H54 (cell line): ENCODE results near the gene LTA.

ENCODE experiments used
- DNase-seq: peaks from one replicate; pipeline ENCODE4 v3.0.0; 2011; ENCODE audit warnings: low spot score, mixed read lengths; ENCODE audit not compliant: insufficient read length
- FAIRE-seq: peaks from 3 replicates; lab custom pipeline; 2011; peaks lifted over from hg19 to GRCh38; lab: Jason Lieb, UNC
- POLR2A ChIP-seq: IDR thresholded peaks from 2 replicates; pipeline ENCODE4 v1.6.1; 2011; ENCODE audit warnings: low read depth, mild to moderate bottlenecking, low read length

LTA gene

DNA sequence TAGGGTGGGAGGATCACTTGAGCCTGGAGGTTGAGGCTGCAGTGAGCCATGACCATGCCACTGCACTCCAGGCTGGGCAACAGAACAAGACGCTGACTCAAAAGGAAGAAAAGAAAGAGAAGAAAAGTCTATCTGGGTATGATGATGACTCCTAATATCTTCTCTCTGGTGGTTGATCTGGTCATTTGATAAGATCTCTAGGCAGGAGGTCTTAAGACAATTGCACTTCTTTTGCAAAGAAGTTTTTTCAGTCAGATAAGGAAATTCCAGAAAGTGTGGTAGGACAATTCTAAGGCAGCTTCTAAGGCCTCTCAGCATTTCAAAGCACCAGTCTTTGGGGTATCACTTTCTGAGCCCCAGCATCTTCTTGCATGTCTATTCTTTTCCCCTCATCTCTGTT is 35.2 kb downstream of the LTA start:
- TF ChIP-seq POLR2A = no peak
- DNase-seq = no peak
- FAIRE-seq = no peak

DNA sequence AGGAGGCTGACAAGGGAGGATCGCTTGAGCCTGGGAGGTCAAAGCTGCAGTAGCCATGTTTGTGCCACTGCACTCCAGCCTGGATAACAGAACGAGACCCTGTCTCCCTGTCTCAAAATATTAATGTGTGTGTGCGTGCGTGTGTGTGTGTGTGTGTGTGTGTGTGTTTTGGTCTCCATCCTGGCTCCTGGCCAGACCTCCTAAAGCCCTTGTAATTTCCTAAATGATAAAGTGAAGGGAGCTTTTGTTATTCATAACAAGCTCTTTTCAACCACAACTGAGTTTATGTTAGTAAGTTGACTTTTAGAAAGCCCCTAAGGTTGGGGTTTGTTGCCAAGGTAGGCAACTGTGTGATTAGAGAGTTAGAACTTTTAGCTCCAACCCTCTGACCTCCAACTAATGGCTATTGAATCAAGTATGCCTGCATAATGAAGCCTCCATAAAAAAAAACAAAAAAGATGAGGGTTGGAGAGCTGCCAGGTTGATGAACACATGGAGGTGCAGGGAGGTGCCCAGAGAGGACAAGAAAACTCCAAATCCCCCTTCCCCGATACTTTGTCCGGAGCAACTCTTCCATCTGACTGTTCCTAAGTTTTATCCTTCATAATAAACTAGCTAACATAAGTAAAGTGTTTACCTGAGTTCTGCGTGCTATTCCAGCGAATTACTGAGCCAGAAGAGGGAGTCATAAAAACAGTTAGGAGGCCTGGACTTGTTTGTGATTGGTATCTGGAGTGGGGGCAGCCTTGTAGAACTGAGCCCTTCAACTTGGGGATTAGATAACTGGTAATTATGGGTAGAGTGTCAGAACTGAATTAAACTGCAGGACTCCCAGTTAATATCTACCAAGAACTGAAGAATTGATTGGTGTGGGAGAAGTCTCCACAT is 37.7 kb downstream of the LTA start:
- DNase-seq = no peak
- FAIRE-seq = no peak
- TF ChIP-seq POLR2A = no peak

DNA sequence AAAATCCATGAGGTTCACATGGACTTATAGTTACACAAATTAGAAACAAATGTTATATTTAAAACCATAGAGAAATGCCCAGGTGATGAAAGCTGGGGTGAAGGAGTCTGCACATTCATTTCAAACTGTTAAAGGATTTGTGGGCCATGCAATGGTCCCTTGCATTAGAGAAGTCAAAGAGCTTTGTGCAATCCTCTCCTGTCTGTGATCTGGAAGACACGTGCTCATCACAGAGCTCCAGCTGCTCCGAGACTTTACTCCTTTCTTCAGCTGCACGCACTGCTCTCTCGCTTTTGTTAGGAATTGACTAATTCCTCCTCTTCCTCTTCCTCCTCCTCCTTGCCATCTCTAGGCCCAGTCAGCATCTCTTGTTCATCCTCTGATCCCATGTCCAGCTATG is 38.9 kb downstream of the LTA start:
- DNase-seq (no peak), FAIRE-seq (no peak)
- no peak for TF ChIP-seq POLR2A

DNA sequence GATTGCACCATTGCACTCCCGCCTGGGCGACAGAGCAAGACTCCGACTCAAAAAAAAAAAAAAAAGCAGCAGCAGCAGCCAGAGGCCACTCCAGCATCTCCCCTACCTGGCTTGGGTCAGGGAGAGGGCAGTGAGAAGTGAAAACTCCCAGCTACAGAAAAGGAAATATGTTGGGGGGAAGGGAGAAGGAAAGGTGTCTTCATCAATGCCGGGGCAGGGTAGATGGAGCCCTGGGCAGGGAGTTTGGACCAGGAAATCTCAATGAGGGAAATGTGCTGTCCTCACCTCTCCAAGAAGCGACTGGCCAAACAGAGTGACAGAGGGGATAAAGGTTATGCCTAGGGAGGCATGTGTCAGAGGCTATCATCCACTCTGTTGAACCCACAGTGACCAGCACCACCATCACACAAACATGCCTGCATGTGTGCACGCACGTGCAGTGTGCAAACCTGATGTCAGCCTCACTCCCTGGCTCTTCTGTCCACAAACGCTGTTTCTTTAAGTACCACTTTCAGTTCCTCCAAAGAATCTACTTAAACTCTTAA is 42.1 kb downstream of the LTA start:
- TF ChIP-seq POLR2A = no peak
- FAIRE-seq (no peak), DNase-seq (no peak)

DNA sequence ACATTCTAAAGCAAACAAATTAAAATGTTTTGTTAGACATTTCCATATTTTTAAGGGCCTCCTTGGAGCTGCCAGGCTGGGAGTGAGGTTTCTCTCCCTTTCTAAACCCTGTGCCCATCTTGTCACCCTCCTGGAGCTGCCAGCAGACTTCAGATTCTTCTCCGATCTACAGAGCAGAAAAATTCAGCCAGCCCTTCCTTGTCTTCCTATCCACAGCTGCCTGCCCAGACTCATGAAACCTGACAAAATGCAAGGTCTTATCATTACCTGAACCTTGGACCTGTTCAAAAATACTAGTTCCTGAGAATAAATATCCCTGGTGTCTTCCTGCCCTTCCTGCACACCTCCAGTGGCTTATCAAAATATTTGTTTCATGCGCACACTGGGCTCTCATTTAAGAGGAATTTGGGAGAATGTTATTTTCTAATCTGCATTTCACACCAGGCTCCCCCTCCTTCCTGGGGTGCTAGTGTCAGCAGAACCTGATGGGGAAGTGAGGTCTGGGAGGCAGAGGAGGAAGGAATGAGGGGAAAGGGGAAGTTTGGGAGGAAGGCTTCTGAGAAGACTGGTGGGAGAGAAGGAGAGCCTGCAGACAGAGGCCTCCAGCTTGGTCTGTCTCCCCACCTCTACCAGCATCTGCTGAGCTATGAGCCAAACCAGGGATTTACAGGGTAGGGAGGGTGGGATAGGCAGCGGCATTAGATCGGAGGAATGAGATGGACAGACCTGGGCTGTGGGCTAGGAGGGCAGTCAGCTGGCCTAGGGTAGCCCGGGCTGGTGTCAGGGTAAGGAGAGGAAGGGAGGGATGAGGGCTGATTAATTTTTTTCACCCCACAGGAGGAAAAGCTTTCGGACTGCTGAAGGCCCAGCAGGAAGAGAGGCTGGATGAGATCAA is 42.8 kb downstream of the LTA start, which contains the start of gene AIF1:
TSS of gene AIF1 (plus strand) at position 551 of the 895 bp plus-strand sequence. CDS start at position 647, 96 bp downstream.
- no peak for FAIRE-seq
- TF ChIP-seq POLR2A = no peak
- DNase-seq = no peak

DNA sequence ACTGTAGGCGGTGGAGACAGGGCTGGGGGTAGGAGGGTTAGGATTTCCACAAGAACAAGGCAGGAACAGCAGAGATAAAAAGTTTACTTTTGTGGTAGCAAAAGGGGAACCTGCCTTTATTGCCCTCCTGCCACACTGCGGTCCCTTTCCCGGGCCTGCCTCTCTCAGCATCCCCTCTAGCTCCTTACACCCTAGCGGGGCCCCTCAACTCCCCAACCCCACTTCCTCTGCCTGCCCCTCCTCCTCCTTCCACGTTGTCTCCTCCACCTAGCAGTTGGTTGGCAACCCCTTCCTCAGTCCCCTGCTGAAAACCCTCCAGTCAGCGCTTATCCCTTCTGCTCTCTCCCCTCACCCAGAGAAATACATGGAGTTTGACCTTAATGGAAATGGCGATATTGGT is 43.7 kb downstream of the LTA start:
- no peak for DNase-seq
- no peak for FAIRE-seq
- TF ChIP-seq POLR2A = no peak

DNA sequence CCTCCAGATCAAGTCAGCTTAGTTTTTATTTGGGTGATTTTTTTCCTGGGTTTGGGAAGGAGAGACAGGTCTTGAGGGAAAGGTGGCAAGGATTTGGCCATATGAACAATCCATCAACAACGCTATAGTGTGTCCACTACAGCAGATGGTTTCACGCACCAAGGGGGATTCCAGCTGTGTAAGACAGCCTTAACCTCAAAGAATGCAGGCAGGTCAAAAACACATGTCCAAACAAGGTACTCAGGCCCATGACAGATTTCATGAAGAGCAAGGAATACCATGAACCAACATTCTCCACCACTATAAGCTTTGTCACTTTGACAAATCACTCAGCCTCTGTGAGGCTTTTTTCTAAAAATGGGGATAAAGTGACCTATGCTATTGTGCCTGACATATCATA is 44.9 kb downstream of the LTA start:
- no peak for TF ChIP-seq POLR2A
- FAIRE-seq (no peak), DNase-seq (no peak)

DNA sequence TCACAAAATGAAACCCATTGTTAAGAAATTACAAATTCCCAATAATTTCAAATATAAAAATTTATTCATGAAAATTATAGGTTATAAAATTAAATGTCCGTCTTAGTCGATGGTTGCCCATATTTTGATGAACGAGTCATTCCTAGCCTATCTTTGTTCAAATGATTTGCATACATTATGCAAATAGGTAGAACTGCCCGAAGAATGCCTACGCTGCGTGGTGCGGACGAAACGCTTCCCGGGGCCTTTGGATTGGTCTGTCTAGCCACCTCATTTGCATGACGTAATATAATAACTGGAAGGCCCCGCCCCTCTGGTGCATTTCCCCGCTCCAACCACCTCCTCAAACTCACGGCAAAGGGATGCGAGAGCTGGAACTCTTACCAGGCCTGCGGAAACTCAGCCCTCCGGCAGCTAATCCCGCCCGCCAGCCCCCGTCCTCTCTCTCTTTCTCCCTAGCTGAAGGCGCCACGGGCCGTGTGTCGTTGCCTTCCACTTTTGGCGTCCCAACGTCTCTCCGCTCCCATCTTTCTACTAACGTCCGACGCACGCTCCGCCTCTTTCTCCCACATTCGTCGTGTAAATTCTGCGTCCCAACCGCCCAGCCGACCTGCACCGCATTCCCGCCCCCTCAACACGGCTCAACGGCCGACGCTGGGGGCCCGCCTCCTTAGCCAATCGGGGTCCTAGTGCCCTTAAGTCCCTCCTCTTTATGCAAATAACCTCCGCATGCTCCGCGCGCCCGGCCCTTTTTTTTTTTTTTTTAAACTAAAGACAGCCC is 47.9 kb downstream of the LTA start:
- peak; percentile 84 for TF ChIP-seq POLR2A
- DNase-seq = peak; percentile 93
- FAIRE-seq = peak; percentile 62

DNA sequence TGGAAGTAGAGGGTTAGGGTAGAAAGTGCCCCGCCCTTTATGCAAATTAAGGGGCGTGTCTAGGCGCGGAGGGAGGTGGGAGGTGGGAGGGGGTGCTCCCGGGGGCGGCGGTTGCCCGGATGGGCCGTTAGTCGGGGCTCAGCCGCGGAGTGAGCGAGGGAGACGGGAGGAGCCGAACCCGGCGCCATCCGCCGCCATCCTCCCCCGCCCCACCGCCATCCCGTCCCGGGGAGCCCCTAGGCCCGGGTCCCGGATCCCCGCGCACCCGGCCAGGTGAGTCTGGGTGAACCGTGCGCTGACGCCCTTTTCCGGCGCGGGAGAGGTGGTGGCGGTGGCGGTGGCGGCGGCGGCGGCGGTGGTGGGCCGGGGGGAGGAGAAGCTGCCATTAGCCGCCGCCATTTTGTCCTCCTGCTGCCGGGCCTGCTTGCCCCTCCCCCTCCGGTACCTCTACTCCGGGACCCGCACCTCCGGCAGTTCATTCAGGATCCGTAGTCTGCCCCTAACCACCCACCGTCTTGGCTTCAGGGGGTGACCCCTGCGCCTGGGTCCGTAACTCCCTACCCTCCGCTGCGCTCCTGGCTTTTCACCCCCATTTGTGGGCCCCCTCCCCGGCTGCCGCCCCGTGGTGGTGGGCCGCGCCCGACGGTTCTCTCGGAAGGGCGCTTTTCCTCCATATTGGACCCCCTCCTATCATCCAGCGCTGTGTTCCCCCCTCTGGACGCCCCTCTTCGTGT is 48.7 kb downstream of the LTA start, which contains the start of gene PRRC2A:
TSS of gene PRRC2A (plus strand) at position 130 of the 734 bp plus-strand sequence. CDS start 2,075 bp downstream, outside the sequence.
- peak; percentile 70 for TF ChIP-seq POLR2A
- peak; percentile 81 for DNase-seq
- FAIRE-seq = no peak

DNA sequence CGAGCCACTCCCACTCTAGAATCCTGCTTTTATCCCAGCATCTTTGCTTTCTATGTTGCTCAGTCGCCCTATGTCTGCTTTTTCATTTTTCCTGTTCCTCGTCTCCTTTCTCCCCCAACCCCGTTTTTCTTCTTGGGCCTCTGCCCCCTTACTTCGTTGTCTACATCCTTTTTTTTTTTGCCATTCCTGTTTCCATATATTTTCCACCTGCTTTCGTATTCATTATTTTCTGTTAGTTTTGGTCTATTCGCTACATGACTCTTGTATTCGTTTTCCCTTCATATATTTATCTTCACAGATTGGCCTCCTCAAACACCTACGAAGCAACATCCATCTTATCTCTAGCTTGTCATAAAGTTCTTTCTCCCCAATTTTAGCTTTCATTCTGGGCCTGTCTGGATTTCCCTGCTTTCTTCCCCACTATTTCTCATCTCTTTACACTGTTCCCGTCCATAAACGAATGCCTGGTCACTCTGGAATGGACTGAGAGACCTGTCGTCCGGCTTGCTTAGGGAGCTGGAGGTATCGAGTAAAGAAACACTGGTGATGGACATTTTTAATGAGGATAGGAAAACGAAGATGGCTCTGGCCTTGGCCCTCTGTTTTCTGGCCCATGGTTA is 49.3 kb downstream of the LTA start:
- FAIRE-seq (no peak), DNase-seq (no peak)

DNA sequence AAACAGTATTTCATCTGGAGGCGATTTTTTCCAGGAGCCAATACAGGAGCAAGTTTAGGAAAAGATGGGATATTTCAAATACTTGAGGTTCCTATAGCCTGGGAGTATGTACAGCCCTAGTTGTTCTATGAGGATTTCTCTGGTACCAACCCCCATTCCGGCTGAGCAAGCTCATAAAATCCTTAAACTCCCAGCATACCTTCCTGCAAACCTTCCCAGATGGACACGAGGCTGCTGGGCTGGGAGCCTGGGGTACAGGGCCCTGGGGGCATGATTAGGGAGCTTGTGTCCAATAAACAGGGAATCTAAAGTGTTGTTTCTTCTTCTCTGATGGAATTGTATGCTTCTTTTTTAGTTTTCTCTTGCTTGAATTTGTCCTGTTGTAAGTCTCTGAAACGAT is 49.9 kb downstream of the LTA start:
- FAIRE-seq = no peak
- no peak for DNase-seq
- TF ChIP-seq POLR2A = no peak

More for the DNA sequence above, 49.3 kb downstream of the LTA start:
- no peak for TF ChIP-seq POLR2A

DNA sequence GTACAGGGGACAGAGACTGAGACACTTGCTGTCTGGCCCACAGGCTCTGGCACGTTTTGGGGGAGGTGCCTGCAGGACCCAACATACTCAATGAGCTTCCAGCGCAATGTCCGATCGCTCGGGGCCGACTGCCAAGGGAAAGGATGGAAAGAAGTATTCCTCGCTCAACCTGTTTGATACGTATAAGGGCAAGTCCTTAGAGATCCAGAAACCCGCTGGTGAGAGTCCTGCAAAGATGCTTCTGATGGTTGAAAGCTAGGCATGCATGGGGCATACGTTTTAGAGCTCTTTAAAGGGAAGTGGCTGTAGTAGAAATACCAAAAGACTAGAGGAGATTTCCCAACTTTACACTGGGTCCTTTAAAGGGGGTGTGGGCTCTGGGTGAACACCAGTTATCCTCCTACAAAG is 50.6 kb downstream of the LTA start:
- DNase-seq (no peak), FAIRE-seq (no peak)
- no peak for TF ChIP-seq POLR2A
